NCI-H2029 (cell line): ENCODE results near the gene AGBL4.

Source experiments
- DNase-seq: peaks from one replicate; lab custom pipeline; 2025; lab: John Stamatoyannopoulos, UW

AGBL4 gene

DNA sequence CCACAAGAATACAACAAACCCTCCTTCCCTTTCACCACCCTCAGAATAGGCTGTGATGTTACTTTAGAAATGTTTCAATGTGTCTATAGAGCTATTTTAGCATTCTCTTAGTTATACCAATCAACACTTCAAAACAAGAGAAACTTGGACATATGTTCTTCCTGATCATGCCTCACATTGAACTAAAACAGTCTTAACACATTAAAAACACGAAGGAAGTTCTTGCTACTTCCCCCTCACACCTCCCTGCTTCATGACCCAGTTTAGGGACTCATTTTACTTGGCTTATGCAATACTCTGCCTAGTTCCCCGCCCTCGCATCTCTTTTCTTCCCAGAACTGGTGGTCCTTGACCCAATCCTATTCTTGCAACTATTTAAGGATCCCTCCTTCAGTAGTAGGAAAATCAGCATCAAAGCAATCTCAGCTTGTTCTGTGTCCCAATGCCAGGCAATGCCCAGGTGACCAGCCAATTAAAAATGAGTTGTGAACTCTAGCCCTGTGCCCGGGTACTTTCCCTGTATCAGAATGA, 838.2 kb downstream of the AGBL4 start:
- DNase-seq, result no peak

DNA sequence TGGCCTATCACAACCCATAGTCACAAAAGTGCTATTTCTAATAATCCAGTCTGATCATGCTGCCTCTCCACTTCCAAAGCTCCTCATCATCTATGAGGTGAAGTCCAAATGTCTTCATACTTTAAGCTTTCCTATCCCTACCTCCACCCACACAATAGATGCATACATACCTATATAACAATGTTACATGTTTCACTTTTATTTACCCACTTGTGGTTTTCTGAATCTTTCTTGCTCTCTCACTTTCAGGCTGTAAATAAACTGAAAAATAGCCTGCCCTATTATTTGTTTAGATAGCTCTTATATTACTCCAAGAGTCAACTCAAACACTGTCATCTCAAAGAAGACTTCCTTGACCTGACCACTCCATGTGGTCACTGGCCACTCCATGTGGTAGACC, 840.3 kb downstream of the AGBL4 start:
- no peak for DNase-seq

DNA sequence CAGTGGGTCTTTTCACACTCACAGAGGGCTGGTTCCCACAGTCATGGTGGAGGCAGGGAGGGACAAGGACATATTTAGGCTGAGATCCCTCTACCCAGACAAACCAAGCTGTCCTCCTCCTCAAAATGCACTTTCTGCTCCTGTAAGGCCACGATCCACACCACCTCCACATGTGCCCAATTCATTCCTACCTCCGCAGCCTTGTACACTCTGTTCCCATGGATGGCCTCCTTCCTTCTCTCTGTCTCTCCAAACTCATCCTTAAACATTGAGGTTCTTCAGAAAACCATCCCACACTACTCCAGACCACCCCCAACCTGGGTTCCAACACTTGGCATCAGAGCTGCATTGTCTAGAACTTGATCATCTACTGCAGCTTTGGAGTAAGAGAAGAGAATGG, 842.7 kb downstream of the AGBL4 start:
- no peak for DNase-seq

DNA sequence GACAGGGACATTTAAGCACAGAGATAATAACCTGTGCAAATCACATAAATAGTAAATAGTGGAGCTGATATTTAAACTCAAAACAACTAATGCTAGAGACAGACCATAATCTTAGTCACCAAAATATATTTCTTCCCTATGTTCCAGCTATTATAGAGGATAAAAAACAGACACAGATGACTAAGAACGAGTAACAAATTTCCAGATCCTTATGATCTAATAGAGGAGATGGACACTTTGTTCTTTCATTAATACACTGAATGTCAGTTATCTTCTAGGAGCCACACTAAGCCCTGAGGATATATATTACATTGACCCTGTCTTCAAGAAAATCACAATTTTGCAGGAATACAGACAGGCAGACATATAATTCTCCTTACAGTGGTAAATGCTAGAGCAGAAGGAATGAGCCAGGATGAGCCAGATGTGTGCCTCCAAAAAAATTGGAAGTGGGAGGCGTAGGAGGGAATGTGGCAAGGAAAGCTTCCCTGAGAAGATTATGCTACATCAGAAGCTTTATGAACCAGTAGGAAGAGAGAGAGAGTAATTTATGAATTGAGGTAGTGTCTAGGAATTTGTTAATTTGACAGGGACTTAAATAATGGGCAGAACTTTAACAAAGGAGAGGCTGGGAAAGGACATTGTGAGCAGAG, 851.7 kb downstream of the AGBL4 start:
- no peak for DNase-seq

DNA sequence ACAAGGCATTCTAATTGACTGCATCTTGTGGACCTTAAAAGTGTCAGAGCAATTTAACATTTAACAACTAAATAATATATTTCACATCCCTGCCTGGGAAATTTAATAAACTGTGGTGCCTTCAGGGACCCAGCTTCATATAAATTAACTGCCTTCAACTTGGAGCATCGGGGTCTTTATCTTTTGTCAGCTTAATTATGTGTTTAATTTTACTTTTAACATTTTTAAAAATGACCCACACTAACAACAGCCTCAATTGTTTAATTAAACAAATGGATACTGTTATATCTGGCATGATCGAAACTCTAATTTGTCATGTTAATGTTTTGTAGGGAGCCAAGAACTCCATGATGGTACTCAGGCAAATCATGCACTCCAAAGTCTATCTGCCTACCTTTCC, 857.7 kb downstream of the AGBL4 start:
- DNase-seq, result no peak

DNA sequence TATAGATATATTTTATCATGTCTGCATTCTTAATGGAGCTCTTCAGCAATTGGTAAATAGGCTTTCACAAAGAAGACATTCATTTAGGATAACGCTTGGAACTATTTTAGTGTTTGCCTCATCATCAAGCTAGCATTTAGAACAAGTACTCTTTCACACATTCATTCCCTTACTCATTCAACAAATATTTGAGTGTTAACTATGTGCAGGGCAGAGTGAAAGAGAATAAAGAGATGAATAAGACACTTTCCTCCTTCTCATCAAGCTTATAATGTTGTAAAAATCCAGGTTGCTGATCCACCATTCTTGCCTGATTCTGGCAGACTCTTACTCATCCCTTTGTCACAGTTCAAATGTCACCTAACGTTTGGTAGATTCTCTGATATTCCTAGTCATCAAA, 860.7 kb downstream of the AGBL4 start:
- peak; percentile 38 for DNase-seq

DNA sequence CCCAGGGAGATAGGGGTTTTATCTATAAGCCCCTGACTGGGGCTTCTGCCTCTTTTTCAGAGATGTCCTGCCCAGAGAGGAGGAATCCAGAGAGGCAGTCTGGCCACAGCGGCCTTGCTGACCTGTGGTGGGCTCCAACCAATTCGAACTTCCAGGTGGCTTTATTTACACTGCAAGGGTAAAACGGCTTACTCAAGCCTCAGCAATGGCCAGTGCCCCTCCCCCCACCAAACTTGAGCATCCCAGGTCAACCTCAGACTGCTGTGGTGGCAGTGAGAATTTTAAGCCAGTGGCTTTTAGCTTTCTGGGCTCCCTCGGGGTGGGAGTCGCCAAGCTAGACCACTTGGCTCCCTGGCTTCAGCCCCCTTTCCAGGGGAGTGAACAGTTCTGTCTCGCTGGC, 863.1 kb downstream of the AGBL4 start:
- DNase-seq, result no peak

DNA sequence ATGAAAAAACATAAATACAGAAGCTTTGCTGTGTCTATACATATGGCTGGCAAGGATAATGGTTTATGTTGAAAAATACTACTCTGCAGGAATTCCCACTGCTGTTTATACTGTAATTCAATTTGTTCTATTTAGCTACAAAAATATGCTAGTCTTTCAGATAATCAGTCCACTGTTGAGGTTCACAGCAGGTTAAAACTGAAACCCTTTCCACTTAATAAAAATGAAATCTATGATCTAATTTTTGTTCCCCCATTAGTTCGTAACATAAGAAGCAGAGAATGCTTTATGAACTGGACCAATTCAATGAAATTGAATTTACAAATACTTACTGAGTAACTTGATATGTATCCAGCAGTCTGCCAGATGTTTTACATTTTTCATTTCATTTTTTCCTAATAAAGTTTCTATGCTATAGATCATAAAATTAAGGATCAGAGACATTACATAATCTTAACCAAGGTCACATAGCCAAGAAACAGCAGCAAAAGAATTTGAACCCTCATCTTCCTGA, 887.0 kb downstream of the AGBL4 start:
- DNase-seq, result no peak

DNA sequence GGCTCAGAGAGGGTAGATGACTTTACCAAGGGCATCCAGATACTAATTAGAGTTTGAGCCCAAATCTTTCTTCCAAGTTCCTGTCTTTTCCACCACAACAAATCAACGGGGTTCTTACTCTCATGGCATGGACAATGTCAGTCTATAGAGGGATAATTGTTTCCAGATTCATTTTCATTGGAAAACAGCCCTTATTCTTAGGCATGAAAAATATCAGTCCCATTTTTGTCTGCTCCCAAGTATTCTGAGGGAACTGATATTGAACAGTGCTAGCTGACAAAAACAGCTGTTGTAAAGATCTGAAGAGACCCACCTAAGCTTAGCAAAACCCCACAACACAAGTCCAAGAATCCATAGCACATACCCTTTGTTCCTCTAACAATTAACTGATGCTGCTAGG, 898.0 kb downstream of the AGBL4 start:
- DNase-seq, result no peak

DNA sequence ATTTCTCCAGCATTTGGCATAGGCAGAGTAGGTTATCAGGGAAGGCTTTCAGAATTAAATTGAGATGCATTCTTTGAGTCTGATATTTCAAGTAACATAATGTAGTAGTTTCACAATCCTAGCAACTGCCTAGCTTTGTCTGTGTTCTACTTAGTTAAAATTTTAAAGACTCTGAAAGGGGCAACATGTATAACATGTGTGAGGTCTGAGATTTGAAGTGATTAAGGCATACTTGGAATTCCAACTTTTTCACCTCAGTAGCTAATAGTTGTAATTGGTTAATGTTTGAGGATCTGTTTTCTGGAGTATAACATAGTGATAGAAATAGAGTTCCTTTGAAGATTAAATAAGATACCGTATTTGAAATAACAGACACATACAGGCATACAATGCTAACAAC, 911.8 kb downstream of the AGBL4 start:
- DNase-seq, result no peak

DNA sequence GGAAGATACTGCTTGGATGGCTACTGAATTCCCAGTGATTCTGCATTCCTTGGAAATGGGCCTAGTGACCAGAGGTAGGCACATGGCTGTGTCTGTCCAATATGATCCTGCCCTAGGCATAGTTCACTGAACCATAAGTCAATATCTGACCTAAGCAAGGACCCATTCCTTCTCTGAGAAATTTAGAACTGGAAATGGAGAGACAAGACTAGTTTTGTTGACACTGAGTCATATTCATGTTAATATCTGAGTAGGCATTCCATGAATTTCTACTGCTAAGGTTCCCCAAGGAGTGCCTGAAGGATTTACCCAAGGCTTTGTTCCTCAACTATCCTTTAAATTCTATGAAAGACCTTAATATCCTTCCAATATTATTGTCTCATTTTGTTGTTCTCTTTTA, 917.3 kb downstream of the AGBL4 start:
- no peak for DNase-seq

DNA sequence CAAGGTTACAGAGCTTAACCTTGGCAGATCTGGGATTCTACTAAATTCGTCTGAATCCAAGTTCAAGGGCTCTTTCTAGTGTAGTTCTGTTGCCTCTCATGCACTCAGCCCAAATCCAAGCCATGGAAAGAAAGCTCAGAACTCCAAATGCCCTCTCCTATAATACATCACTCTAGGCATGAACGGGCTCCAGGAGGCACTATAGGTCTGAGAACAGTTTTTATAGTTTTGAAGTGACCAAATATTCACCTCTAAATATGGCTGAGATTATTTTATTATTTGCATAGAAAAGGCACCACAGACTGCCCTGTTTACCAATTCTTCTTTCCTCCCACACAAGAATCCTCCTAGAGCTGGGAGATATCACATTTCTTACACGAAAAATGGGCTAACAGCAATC, 919.2 kb downstream of the AGBL4 start:
- no peak for DNase-seq

DNA sequence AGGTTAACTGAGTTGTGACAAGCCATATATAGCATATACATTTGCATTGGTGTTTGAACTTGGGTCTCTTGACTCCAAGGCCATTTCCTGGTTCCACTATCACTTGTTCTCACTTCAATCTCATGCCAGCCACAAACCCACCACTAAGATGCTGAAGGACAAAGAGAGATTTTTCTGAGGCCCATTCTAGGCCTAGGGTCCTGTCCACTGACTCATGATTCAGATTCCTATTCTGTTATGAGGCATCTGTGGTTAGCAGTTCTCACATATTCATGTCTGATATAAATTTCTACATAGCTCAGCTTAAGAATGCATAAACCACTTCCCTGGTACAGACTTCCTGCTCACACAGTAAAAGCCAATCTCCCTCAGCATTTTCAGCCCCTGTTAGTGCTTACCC, 921.0 kb downstream of the AGBL4 start:
- no peak for DNase-seq

DNA sequence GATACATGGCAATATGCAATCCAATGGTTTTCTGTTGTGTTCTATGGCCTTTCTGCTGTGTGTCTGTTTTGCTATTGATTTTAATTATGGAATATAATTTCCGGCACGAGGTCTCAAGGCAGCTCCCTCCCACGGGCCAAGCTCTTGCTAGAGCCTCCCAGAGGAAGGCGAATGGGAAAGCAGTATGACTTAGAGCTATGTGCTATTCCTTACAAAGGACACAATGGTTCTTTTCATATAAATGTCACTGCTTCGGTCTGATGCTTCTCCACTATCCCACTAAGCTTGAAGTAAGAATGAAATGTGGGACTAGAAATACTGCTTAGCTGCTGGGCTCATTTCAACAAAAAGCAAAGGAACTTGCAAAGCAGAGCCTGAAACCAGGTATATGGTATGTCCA, 924.9 kb downstream of the AGBL4 start:
- no peak for DNase-seq

DNA sequence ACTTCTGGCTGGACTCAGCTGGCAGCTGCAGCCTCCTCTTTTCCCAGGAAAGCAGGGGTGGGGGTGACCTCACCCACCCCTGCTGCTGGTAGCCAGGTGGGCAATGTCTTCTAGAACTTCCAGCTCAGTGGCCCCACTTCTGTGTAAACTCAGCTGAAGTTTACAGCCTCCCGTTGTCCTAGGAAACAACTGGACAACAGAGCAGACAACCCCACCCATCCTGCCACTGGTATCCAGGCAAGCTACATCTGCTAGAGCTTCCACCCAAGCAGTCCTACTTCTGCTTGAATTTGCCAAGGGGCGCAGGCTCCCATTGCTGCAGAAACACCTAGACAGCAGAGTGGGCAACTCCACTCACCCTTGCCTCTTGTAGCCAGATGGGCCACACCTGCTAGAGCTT, 937.4 kb downstream of the AGBL4 start:
- DNase-seq, result no peak

DNA sequence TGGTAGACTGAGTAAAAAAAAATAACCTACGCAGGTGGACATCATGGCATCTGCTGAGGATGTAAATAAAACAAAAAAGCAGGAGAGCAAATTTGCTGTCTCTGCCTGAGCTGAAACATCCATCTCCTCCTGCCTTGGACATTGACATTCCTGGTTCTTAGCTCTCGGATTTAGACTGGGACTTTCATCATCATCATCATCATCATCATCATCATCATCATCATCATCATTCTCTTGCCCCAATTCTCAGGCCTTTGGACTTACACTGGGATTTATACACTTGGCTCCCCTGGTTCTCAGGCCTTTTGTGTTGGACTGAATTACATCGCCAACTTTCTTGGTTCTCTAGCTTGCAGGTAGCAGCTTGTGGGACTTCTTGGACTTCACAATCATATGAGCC, 938.7 kb downstream of the AGBL4 start:
- DNase-seq, result no peak

DNA sequence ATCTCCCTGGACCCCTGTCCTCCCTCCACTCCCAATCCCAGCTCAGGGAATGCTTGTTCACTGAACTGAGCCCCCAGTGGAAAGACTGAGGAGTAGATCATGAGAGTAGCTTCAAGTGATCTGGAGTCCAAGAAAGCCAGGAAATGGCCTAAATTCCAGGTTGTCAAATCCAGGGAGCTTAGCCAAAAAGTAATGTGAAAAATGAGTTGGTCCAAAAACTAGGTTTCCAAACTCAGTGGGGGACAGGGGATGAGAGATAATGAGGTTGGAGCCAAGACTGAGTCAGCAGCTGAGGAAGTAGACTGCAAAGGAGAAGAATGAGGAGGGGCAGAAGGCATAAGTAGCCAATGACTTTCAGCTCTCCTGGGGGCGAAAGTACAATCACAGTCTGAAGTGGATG, 963.0 kb downstream of the AGBL4 start:
- DNase-seq, result no peak

DNA sequence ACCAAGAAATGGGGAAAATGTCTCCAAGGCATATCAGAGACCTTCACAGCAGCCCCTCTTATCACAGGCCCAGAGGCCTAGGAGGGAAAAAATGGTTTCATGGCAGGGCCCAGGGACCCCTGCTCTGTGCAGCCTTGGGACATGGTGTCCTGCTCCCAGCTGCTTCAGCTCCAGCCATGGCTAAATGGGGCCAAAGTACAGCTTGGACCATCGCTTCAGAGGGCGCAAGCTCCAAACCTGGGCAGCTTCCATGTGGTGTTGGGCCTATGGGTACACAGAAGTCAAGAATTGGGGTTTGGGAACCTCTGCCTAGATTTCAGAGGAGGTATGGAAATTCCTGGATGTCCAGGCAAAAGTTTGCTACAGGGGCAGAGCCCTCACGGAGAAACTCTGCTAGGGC, 964.7 kb downstream of the AGBL4 start:
- DNase-seq, result no peak

DNA sequence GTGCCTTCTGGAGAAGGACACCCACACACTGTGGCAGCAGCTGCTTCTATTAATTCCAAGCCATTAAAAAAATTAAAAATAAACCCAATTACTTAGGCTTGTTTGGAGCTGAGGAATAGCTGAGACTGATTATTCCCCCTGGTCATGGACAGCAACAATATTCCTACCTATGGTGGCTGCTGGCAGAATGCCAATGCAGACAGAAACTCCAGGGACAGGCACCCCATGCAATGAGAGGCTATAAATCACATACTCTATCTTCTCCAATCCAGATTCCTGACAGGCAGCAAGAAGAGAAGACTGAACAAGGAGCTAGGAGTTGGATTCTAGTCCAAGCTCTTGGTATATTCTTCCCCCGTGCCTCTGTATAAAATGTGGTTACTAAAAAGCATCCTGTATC, 971.7 kb downstream of the AGBL4 start:
- no peak for DNase-seq

DNA sequence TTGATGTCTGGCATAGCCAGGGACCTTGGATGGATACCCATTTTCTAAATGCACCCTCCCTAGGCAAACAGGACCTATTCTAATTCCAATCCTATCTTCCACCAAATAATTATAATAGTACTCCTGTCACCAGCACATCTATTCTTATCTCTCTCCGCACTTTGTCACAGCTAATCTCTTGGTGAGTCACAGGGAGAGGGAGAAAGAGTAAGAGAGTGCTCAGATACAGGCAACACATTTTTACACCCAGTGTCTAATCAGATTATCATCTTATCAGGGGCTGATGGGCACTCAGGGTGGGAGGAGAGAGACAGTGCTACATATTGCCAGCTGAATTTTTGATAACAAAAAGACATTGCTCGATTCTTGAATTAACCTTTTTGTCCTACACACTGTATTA, 972.1 kb downstream of the AGBL4 start:
- no peak for DNase-seq

DNA sequence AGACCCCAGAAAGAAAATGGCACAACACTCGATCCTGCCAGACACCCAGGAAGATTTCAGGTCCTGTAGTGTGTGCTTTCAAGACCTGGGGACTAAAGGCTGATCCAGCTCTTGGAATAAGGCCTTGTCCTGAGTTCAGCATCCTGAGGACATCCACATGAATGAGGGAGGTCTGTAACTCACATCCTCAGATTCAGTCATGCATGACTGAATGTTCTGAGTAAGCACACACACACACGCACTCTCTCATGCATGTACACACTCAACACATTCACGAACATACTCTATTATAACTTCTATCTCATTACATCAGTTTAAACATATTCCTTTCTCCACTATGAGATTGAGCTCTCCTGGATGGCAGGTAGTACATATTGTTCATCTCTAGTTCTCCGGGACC, 973.7 kb downstream of the AGBL4 start:
- no peak for DNase-seq

DNA sequence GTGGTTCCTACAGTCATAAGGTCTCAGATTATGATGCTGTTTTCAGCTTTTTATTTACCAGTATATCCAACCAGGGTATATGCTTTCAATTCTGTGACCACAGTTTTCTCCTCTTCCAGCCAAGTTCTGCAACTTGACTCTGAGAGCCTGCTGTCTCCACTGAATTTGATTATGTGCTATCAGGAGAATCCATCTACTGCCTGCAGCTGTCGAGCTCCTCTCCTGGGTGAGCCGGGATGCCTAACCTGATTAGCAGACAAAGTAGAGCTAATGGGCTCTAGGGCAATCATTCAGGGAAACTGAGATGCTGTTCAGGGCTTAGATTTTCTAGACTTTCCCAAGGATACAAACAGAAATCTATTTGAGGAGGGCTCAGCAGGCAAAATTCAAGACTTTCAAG, 975.6 kb downstream of the AGBL4 start:
- DNase-seq, result no peak

DNA sequence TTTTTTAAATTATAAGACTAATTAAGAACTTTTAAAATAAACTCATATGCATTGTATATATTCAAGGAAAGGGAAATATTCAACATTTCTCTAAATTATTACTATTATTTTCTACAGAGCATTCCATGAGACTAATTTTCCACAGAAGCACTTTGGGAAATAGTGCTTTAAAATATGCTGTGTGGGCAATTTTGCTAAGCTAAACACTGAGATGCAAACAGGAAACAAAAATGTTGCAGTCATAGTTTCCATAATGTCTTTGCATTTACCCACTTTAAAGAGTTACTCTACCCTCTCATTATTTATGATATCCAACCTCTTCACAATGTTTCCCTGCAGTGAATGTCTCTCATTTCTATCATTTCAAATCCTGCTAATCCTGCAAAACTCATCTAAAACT, 977.4 kb downstream of the AGBL4 start:
- DNase-seq, result no peak

DNA sequence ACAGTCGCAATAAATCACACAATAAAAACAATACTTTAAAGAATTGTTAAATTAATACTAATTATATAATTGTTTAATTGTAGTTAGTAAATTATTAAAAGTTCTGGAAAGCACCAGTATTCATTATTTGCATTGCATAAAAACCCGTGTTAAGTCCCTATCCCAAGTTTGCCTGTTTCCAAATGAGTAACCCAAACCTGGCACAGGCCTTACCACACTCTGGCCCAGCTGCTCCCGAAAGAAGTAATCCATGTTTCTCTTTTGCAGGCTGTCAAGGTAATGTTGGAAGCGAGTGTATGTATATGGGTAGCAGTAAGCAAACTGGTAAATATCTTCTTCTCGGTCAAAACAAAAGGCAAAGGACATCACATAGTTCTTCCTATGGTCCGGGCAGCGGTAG, 978.4 kb downstream of the AGBL4 start:
- DNase-seq, result no peak
